ENCODE measurements around the gene TTC31.

The TTC31 gene

GRCh38 chr2:74501335-74502071, 18.6 kb downstream of the TTC31 start:
- H3K4me1 ChIP-seq (ENCODE audit: control insufficient read depth in 1 of 2, insufficient read depth in 1 of 2, low read depth in 1 of 2, low read length in 1 of 2), result peaks cover 48 to 54% of the 10 kb centered on the region in 2 experiments
- peaks cover 91% of the 10 kb centered on the region for H3K27me3 ChIP-seq

GRCh38 chr2:74502147-74502719, 19.4 kb downstream of the TTC31 start:
- peaks cover 13% of the 10 kb centered on the region for H3K36me3 ChIP-seq
- H3K9me3 ChIP-seq, result no peaks in the 10 kb centered on the region
- no peak for TF ChIP-seq CTCF (IDR thresholded peaks at IDR 0.05)
- peaks cover 84% of the 10 kb centered on the region for H3K27me3 ChIP-seq
- peak overlapping the region; percentile 54 to 62 for H3K4me3 ChIP-seq (ENCODE audit: low read depth in 1 of 2, low read length in 1 of 2)
- H3K4me1 ChIP-seq (ENCODE audit: control insufficient read depth in 1 of 2, insufficient read depth in 1 of 2, low read depth in 1 of 2, low read length in 1 of 2), result peaks cover 54 to 60% of the 10 kb centered on the region in 2 experiments
- H3K27ac ChIP-seq, result no peak overlapping the region

More at GRCh38 chr2:74501335-74502071, 18.6 kb downstream of the TTC31 start:
- H3K9me3 ChIP-seq, result no peaks in the 10 kb centered on the region
- no peak overlapping the region for H3K27ac ChIP-seq
- no peak for TF ChIP-seq CTCF (IDR thresholded peaks at IDR 0.05)
- H3K36me3 ChIP-seq, result peaks cover 13% of the 10 kb centered on the region
- H3K4me3 ChIP-seq (ENCODE audit: low read depth in 1 of 2, low read length in 1 of 2), result no peak overlapping the region

GRCh38 chr2:74502720-74503505, 20.0 kb downstream of the TTC31 start:
- Histone ChIP-seq H3K27me3 (peaks cover 77% of the 10 kb centered on the region), H3K9me3 (no peaks in the 10 kb centered on the region), H3K4me3 (ENCODE audit: low read depth in 1 of 2, low read length in 1 of 2) (peak overlapping the region; percentile 54 to 62), H3K36me3 (peaks cover 13% of the 10 kb centered on the region), H3K27ac (no peak overlapping the region), H3K4me1 (ENCODE audit: control insufficient read depth in 1 of 2, insufficient read depth in 1 of 2, low read depth in 1 of 2, low read length in 1 of 2) (peaks cover 52 to 58% of the 10 kb centered on the region in 2 experiments)
- TF ChIP-seq CTCF (IDR thresholded peaks at IDR 0.05), result no peak

- Histone ChIP-seq H3K36me3 (peaks cover 13% of the 10 kb centered on the region), H3K9me3 (no peaks in the 10 kb centered on the region), H3K27me3 (peaks cover 76% of the 10 kb centered on the region), H3K27ac (no peak overlapping the region), H3K4me3 (ENCODE audit: low read depth in 1 of 2, low read length in 1 of 2) (peak overlapping the region; percentile 54 to 62), H3K4me1 (ENCODE audit: control insufficient read depth in 1 of 2, insufficient read depth in 1 of 2, low read depth in 1 of 2, low read length in 1 of 2) (peaks cover 49 to 55% of the 10 kb centered on the region in 2 experiments)
- no peak for TF ChIP-seq CTCF (IDR thresholded peaks at IDR 0.05)
These were observed 20.9 kb downstream of the TTC31 start for GRCh38 chr2:74503506-74504475.

GRCh38 chr2:74504591-74504990, 21.7 kb downstream of the TTC31 start:
- TF ChIP-seq CTCF (IDR thresholded peaks at IDR 0.05), result no peak

More at GRCh38 chr2:74504591-74504990, 21.7 kb downstream of the TTC31 start:
- Histone ChIP-seq H3K27me3 (peaks cover 76% of the 10 kb centered on the region), H3K27ac (no peak overlapping the region), H3K4me1 (ENCODE audit: control insufficient read depth in 1 of 2, insufficient read depth in 1 of 2, low read depth in 1 of 2, low read length in 1 of 2) (peaks cover 41 to 47% of the 10 kb centered on the region in 2 experiments), H3K4me3 (ENCODE audit: low read depth in 1 of 2, low read length in 1 of 2) (no peak overlapping the region), H3K36me3 (peaks cover 13% of the 10 kb centered on the region), H3K9me3 (no peaks in the 10 kb centered on the region)
